ENCODE data around the gene TIMM44.
"Not testable (repeated sequence)": the region's sequence is repeated elsewhere in the genome, so short reads cannot be mapped to it uniquely, and the experiment has no call there.

TIMM44 gene

DNA sequence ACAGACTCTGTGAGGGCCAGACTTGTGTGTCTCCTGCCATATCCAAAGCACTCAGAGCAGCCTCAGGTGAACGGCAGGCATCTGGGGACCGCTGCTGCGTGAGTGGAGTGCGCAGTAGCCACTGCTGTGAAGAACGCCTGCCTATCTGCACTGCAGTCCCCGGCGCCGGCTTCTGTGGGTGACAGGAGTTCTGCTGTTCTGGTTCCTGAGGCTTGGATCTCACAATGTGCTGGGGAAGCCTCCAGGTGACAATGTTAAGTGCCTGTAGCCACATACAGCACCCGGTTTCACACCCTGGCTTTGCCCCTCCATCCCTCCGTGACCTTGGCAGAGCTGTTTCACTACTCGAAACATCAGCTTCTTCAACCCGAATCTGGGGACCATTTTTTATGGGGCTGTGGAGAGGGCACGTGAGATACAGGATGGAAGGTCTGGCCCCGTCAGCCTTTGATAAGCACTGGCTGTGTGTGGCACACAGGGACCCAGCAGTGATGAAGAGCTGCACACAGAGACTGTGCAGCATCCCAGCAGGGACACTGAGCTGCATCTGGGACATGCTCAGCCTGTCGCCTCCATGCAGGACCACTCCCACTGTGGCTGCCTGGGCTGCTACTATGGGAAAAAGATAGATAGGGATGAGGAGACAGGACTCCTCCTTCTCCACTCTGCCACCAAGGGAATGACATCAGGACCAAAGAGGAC is 33.7 kb upstream of the TIMM44 start:
- no peak for DNase-seq (ENCODE audit: low read depth in 1 of 2, low spot score in 1 of 2)

GRCh38 chr19:7976461-7976860 is 33.0 kb upstream of the TIMM44 start:
- DNase-seq (ENCODE audit: low read depth in 1 of 2, low spot score in 1 of 2) = no peak

GRCh38 chr19:7975037-7975436 is 31.6 kb upstream of the TIMM44 start:
- DNase-seq (ENCODE audit: low read depth in 1 of 2, low spot score in 1 of 2) = no peak

DNA sequence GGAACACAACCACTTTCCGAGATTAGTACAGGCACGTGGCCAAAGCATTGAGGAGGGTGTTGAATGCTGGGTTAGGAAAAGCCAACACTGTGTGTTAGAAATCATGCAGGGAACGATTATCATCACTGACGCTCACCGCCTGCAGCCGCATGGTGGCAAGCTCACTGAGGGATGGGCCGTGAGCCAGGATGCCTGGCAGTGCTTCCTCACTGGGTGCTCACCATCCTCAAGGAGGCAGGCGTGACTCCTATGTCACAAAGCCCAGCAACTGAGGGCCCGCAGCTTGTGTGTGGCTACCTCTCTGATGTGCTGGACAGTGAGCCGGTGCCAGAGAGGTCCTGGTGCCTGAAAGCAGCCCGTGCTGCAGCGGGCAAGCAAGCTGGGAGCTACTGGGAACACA is 30.4 kb upstream of the TIMM44 start:
- DNase-seq (ENCODE audit: low read depth in 1 of 2, low spot score in 1 of 2) = no peak

DNA sequence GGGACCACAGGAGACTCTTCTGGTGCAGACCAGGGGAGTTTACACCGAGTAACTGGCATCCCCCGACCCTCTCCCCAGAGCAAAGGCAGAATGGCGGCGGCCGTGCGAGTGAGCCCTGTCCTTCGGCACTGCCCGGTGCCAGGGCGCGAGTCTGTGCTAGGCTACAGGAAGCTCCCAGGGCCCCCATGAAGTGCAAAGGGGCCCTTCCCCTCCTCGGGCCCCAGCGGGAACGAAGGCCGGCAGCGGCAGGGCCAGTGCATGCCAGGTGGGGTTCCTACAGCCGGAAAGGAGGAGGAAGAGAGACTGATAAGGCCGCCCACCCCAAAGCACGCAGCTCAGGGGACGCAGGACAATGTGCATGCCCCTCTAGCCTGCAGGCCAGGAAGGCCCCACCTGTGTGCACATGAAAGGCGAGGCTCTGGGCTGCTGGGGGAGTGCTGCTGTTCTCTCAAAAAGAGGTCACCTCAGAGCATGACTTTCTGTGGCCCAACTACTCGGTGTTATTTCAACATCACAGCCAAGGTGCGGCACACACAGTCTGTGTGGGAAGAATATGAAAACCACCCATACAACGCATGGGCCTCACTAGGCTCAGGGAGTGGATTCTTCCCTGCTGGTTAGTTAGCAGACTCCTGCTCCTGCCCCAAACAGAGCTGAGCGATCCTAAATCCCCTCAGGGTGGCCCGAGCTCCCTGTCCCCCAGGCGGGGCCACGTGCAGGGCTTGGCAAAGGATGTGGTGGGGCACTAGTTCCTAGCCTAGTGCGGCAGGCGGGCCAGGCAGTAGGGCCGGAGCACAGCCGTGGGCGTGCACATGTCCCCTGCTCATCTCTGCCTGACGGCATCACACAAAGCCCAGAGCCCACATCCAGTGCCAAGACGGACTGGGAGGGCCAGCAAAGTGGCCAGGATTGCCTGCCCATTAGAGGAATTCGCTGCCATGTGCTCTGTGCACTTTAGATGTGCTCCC is 28.4 kb upstream of the TIMM44 start:
- no peak for DNase-seq (ENCODE audit: low read depth in 1 of 2, low spot score in 1 of 2)

GRCh38 chr19:7970716-7971448 is 27.4 kb upstream of the TIMM44 start:
- no peak for DNase-seq (ENCODE audit: low read depth in 1 of 2, low spot score in 1 of 2)

DNA sequence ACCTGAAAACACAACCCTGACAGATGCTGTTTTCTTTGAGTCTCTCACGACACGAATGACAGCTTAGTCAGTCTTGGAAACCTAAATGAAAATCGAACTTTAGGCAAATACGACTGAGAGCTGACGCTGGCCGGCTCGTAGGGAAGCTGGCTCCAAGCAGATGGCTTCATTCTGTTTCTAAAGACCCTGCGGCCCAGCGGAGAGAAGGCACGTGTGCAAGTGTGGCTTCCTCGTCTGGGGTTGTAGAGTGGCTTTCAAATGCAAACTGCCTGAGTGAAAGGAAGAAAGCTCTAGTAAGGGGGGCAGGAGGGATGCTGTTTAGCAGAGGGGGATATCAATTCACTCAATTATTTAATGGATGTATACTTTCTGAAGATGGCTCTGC is 26.1 kb upstream of the TIMM44 start:
- no peak for DNase-seq (ENCODE audit: low read depth in 1 of 2, low spot score in 1 of 2)

GRCh38 chr19:7968796-7969554 is 25.5 kb upstream of the TIMM44 start:
- DNase-seq (ENCODE audit: low read depth in 1 of 2, low spot score in 1 of 2) = no peak

DNA sequence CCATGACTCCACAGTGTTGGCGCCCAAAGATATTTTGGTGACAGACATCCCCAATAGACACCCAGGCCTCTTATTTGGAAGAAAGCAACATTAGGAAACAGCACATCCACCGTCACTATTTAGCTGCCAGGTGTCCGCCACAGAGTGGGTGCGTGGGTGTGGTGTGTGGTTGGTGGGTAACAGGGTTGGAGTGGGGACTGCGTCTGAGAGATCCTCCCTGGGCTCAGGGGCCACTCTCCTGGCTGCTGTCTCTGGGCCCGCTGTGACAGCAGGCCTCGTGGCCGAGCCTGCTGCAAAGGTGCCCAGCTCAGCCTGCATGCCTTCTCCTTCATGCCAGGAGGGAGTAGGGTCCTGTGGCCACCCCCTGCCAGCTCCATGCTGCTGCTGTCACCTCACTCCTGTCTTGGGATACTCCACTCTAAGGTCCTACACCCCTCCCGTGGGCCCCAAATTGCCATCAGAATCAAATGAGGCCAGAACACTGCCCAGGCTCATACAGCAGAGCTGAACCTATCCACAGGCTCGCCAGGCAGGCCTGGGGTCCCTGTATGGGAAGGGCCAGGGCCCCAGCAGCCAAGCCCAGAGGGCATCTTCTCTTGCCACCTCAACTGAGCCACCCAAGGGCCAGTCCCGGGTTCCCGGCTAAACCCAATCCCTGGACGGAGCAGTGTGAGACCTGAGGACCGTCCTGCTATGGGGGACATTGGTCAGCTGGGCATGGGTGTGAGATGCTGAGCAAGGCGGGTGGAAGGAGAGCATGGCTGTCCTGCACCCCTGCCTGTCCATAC is 24.7 kb upstream of the TIMM44 start:
- no peak for DNase-seq (ENCODE audit: low read depth in 1 of 2, low spot score in 1 of 2)

- DNase-seq (ENCODE audit: low read depth in 1 of 2, low spot score in 1 of 2) = no peak
Observed at GRCh38 chr19:7965921-7966665, 22.6 kb upstream of the TIMM44 start.

DNA sequence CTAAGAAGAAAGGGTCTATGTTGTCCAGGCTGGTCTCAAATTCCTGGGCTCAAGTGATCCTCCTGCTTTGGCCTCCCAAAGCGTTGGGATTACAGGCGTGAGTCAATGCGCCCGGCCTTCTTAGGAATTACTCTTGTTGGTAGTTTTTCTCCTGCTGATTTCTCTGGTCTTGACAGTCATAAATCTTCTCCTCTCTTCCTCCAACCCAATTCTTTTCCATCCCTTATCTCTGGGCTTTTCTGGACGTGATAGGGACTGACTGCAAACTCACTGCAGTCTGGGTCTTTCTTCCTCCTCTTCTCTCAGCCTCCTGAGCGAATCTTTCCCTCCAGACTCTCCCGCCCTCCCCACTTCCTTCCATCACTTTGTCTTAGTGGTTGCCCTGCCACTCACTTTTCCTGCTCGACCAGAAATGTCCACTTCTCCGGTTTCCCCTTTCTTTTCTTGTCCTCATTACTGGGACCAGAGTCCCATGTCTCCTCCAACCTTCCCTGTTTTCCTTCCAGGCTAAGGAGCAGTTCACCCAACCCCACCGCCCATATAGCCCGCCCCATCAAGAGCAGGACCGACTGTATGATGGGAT is 21.9 kb upstream of the TIMM44 start:
- no peak for DNase-seq (ENCODE audit: low read depth in 1 of 2, low spot score in 1 of 2)

GRCh38 chr19:7963566-7963965 is 20.1 kb upstream of the TIMM44 start:
- DNase-seq (ENCODE audit: low read depth in 1 of 2, low spot score in 1 of 2) = no peak

DNA sequence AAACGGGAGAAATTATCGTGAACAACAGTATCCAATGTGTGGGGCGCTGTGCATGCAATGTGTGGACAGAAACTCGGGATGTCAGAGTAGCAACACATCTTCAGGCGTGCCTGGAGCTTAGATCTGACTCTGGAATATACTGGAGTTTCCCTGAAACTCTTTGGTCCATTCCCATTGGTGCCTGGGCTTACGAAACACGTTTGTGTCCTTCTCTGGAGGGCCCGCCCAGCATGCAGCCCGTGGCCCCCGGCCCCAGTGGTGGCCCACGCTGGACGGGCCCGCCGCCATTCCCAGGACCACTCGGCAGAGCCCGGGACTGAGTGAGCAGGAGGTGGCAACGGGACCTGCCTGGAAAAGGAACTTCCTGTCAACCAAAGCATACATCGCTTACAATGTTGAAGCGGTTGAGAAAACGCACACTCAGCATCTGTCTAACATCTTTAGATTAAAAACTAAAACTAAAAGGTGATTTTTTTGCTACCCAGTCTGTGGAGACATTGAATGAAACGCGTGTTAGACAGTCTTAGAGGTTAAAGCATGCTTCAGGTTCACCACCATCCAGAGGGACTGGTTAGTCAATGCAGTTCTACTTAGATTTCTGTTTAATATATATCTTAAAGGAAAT is 19.3 kb upstream of the TIMM44 start:
- DNase-seq (ENCODE audit: low read depth in 1 of 2, low spot score in 1 of 2) = no peak

- DNase-seq (ENCODE audit: low read depth in 1 of 2, low spot score in 1 of 2) = no peak
Observed at GRCh38 chr19:7961920-7962626, 18.6 kb upstream of the TIMM44 start.

DNA sequence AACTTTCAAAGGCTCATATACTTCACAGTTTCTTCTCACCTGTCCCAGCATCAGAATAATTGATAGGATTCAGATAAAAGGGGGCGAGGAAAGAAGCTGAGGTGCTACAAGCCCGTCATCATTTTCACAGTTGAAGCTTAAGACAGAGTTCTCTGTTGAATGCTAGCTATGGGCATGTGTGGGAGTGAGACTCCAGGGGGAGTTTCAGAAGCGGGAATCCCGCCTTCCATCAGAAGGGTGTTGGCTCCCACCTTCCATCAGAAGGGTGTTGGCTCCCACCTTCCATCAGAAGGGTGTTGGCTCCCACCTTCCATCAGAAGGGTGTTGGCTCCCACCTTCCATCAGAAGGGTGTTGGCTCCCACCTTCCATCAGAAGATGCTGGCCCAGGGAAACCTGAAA is 17.6 kb upstream of the TIMM44 start:
- not testable (repeated sequence) for DNase-seq (ENCODE audit: low read depth in 1 of 2, low spot score in 1 of 2)

GRCh38 chr19:7959211-7959610 is 15.7 kb upstream of the TIMM44 start:
- no peak for DNase-seq (ENCODE audit: low read depth in 1 of 2, low spot score in 1 of 2)

GRCh38 chr19:7955696-7956095 is 12.2 kb upstream of the TIMM44 start:
- DNase-seq (ENCODE audit: low read depth in 1 of 2, low spot score in 1 of 2) = no peak

- no peak for DNase-seq (ENCODE audit: low read depth in 1 of 2, low spot score in 1 of 2)
Observed at GRCh38 chr19:7953576-7953975, 10.1 kb upstream of the TIMM44 start.
